ENCODE data around the gene PPP4R4.

GRCh38 chr14:94128216-94128839 lies 45.8 kb upstream of the PPP4R4 start:
- no peak for TF ChIP-seq CTCF (IDR thresholded peaks at IDR 0.05)
- no peak for TF ChIP-seq POLR2A (IDR thresholded peaks at IDR 0.05)
